ENCODE results near the gene ING3. TPM values are rescaled to one million over a fixed set of nuclear protein-coding genes. Genes with fewer than 3 reads are reported as not detected.

The ING3 gene
- total and polyA plus RNA-seq, 10 donors, result 10.2 to 40.9 (median 29.1) TPM

GRCh38 chr7:120987683-120988590 lies 37.4 kb downstream of the ING3 start:
- WGBS, 5 donors, result 0 to 1% (median 1%) methylated on average over 12 of the region's 12 CpGs
- intact Hi-C loops (cut with DNase I; ENCODE audit: low total_unique reads), result loop anchor here (5.0 kb wide), 1 partner anchor 94 kb away; no protein-coding TSS in a partner anchor
- Histone ChIP-seq H3K4me1 (peaks cover 8 to 45% (median 24%) of the 10 kb centered on the region in 6 donors), H3K27me3 (replicated peaks in 1 of 7) (peaks cover 0 to 33% (median 5%) of the 10 kb centered on the region in 7 donors), H3K36me3 (no peaks in the 10 kb centered on the region), H3K9me3 (no peaks in the 10 kb centered on the region), H3K27ac (peak overlapping the region in 7 of 8 donors; percentile 79 to 87 (median 84)), H3K4me3 (peak overlapping the region; percentile 19 to 68 (median 44))
- peak; percentile 94 for DNase-seq
- TF ChIP-seq POLR2AphosphoS5 (IDR thresholded peaks at IDR 0.05), result peak in 1 of 3 donors; percentile 33
- TF ChIP-seq POLR2A (IDR thresholded peaks at IDR 0.05), result no peak
- TF ChIP-seq, protein P1, sequence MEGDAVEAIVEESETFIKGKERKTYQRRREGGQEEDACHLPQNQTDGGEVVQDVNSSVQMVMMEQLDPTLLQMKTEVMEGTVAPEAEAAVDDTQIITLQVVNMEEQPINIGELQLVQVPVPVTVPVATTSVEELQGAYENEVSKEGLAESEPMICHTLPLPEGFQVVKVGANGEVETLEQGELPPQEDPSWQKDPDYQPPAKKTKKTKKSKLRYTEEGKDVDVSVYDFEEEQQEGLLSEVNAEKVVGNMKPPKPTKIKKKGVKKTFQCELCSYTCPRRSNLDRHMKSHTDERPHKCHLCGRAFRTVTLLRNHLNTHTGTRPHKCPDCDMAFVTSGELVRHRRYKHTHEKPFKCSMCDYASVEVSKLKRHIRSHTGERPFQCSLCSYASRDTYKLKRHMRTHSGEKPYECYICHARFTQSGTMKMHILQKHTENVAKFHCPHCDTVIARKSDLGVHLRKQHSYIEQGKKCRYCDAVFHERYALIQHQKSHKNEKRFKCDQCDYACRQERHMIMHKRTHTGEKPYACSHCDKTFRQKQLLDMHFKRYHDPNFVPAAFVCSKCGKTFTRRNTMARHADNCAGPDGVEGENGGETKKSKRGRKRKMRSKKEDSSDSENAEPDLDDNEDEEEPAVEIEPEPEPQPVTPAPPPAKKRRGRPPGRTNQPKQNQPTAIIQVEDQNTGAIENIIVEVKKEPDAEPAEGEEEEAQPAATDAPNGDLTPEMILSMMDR (IDR thresholded peaks at IDR 0.05 in 8 of 11, conservative IDR thresholded peaks at IDR 0.05 in 3 of 11), result peak; percentile 46 to 96 (median 86)

DNA sequence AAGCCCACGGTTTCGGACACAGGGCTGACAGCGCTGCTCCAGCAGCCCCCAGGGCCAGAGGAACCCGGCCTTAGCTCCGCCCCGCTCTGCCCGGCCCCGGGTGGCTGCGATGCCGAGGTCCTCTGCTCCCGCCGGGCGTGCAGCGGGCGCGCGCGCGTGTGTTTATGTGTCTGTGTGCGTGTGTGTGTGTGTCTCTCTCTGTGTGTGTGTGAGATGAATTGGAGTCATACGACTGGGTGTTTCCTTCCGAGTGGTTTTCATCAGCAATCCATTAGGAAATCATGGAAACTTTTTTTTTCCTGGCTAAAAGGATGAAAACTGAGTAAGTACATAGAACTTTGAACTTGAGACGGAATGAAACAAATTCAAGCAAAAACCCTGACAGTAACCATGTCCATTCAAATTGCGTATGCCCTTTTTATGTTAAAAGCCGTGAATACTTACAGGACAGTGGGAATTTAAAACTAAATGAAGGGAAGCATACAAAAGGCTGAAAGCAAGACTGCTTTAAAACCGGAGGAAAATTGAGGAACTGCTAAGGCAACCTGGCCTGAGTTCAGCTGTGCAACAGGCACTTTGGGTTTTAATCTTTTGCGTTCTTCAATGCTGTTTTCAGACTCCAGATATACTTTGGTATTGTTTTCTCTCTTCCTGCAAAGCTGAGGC lies 38.1 kb downstream of the ING3 start, which contains the start of gene CPED1:
Gene CPED1, plus strand, starts transcription at position 121 of the 666 bp plus-strand sequence. CDS start 911 bp downstream, outside the sequence.
- intact Hi-C loops (cut with DNase I; ENCODE audit: low total_unique reads), result loop anchor here (5.0 kb wide), 1 partner anchor 94 kb away; no protein-coding TSS in a partner anchor
- TF ChIP-seq POLR2A (IDR thresholded peaks at IDR 0.05) (no peak), POLR2AphosphoS5 (IDR thresholded peaks at IDR 0.05) (peak; percentile 75 to 90 (median 84))
- peaks cover 9 to 52% (median 24%) of the 10 kb centered on the region in 6 donors for H3K4me1 ChIP-seq
- DNase-seq, result peak; percentile 92
- peak within 1 kb of the TSS; percentile 20 to 68 (median 44) for H3K4me3 ChIP-seq
- no peaks in the 10 kb centered on the region for H3K36me3 ChIP-seq
- H3K27ac ChIP-seq, result peak within 1 kb of the TSS; percentile 22 to 87 (median 84)
- H3K27me3 ChIP-seq (replicated peaks in 1 of 7), result peaks cover 0 to 33% (median 5%) of the 10 kb centered on the region in 7 donors
- WGBS, 5 donors, result 1% methylated on average over 27 of the region's 27 CpGs
- H3K9me3 ChIP-seq, result no peaks in the 10 kb centered on the region

- peak overlapping the region; percentile 22 to 87 (median 84) for H3K27ac ChIP-seq
- H3K36me3 ChIP-seq, result no peaks in the 10 kb centered on the region
- no peaks in the 10 kb centered on the region for H3K9me3 ChIP-seq
- H3K4me3 ChIP-seq, result peak overlapping the region; percentile 20 to 68 (median 44)
- 15 to 45% (median 20%) methylated on average over 15 of the region's 15 CpGs for WGBS, 5 donors
- intact Hi-C loops (cut with DNase I; ENCODE audit: low total_unique reads), result loop anchor here (5.0 kb wide), 1 partner anchor 93 kb away; no protein-coding TSS in a partner anchor
- peaks cover 9 to 59% (median 24%) of the 10 kb centered on the region in 6 donors for H3K4me1 ChIP-seq
- peak in 1 of 3 donors; percentile 42 for TF ChIP-seq POLR2AphosphoS5 (IDR thresholded peaks at IDR 0.05)
- TF ChIP-seq, protein P1 (IDR thresholded peaks at IDR 0.05 in 8 of 11, conservative IDR thresholded peaks at IDR 0.05 in 3 of 11), result no peak
- peaks cover 0 to 33% (median 5%) of the 10 kb centered on the region in 7 donors for H3K27me3 ChIP-seq (replicated peaks in 1 of 7)
- peak; percentile 67 for DNase-seq
These were observed 39.0 kb downstream of the ING3 start for GRCh38 chr7:120989257-120990220.
